ENCODE data around the gene TAPBPL.
"Not testable (repeated sequence)": the region's sequence is repeated elsewhere in the genome, so short reads cannot be mapped to it uniquely, and the experiment has no call there.

TAPBPL gene

GRCh38 chr12:6451348-6452244, at the start of gene TAPBPL:
TSS of gene TAPBPL (plus strand) at chr12:6452042. CDS start at chr12:6452249, 207 bp downstream.
- DNase-seq (ENCODE audit: low read depth in 2 of 2, low spot score in 1 of 2) = peak in 1 of 2 donors; percentile 63

- DNase-seq (ENCODE audit: low read depth in 2 of 2, low spot score in 1 of 2) = no peak
Measured at GRCh38 chr12:6404390-6404789, 47.5 kb upstream of the TAPBPL start.

GRCh38 chr12:6405963-6406362, 45.9 kb upstream of the TAPBPL start:
- no peak for DNase-seq (ENCODE audit: low read depth in 2 of 2, low spot score in 1 of 2)

GRCh38 chr12:6407236-6407954, 44.4 kb upstream of the TAPBPL start:
- DNase-seq (ENCODE audit: low read depth in 2 of 2, low spot score in 1 of 2) = no peak

GRCh38 chr12:6416596-6416995, 35.2 kb upstream of the TAPBPL start:
- no peak for DNase-seq (ENCODE audit: low read depth in 2 of 2, low spot score in 1 of 2)

- no peak for DNase-seq (ENCODE audit: low read depth in 2 of 2, low spot score in 1 of 2)
Measured at GRCh38 chr12:6418796-6419195, 33.0 kb upstream of the TAPBPL start.

- no peak for DNase-seq (ENCODE audit: low read depth in 2 of 2, low spot score in 1 of 2)
Measured at GRCh38 chr12:6420364-6420763, 31.5 kb upstream of the TAPBPL start.

GRCh38 chr12:6423267-6424007, 28.4 kb upstream of the TAPBPL start:
- peak; percentile 35 to 48 for DNase-seq (ENCODE audit: low read depth in 2 of 2, low spot score in 1 of 2)

GRCh38 chr12:6424008-6424347, 27.9 kb upstream of the TAPBPL start:
- no peak for DNase-seq (ENCODE audit: low read depth in 2 of 2, low spot score in 1 of 2)

GRCh38 chr12:6424866-6425265, 27.0 kb upstream of the TAPBPL start:
- DNase-seq (ENCODE audit: low read depth in 2 of 2, low spot score in 1 of 2) = no peak

GRCh38 chr12:6425590-6426531, 26.0 kb upstream of the TAPBPL start:
- no peak for DNase-seq (ENCODE audit: low read depth in 2 of 2, low spot score in 1 of 2)

GRCh38 chr12:6426882-6427671, 24.8 kb upstream of the TAPBPL start:
- DNase-seq (ENCODE audit: low read depth in 2 of 2, low spot score in 1 of 2) = peak; percentile 82 to 90

GRCh38 chr12:6427796-6428195, 24.0 kb upstream of the TAPBPL start:
- not testable (repeated sequence) for DNase-seq (ENCODE audit: low read depth in 2 of 2, low spot score in 1 of 2)

GRCh38 chr12:6428326-6428725, 23.5 kb upstream of the TAPBPL start:
- no peak for DNase-seq (ENCODE audit: low read depth in 2 of 2, low spot score in 1 of 2)

GRCh38 chr12:6430124-6430989, 21.5 kb upstream of the TAPBPL start:
- DNase-seq (ENCODE audit: low read depth in 2 of 2, low spot score in 1 of 2) = peak in 1 of 2 donors; percentile 43

GRCh38 chr12:6432991-6433390, 18.9 kb upstream of the TAPBPL start:
- DNase-seq (ENCODE audit: low read depth in 2 of 2, low spot score in 1 of 2) = no peak

GRCh38 chr12:6434205-6435140, 17.4 kb upstream of the TAPBPL start:
- no peak for DNase-seq (ENCODE audit: low read depth in 2 of 2, low spot score in 1 of 2)
